ENCODE data around the gene SV2C. TPM values are rescaled to one million over a fixed set of nuclear protein-coding genes. Genes with fewer than 3 reads are reported as not detected.
"Not testable (repeated sequence)": the region's sequence is repeated elsewhere in the genome, so short reads cannot be mapped to it uniquely, and the experiment has no call there.

SV2C gene
- total RNA-seq, 1 donor: not detected

DNA sequence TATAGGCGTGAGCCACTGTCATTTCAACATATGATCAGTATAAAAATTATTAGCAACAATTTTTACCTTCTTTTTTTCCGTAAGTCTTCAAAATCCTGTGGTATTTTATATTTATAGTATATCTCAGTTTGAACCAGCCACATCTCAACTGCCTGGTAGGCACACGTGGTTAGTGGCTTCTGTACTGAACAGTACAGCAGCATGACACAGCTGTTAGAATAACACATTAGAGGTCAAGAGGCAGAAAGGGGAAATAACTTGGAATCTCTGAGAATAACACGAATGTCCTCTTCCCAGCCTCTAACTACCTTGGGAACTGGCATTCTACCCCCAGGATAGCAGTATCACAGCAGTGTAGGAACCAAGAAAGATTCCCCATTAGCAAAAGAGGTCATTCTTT is 211.4 kb downstream of the SV2C start:
- Histone ChIP-seq H3K27me3 (ENCODE audit: insufficient read depth, low read length) (no peaks in the 10 kb centered on the region), H3K27ac (ENCODE audit: low read depth, low read length) (no peak overlapping the region), H4K20me1 (ENCODE audit: insufficient read depth, low read length) (no peaks in the 10 kb centered on the region), H2AFZ (ENCODE audit: low read length) (no peak overlapping the region), H3K4me1 (ENCODE audit: insufficient read depth, low read length) (no peaks in the 10 kb centered on the region), H3K4me3 (ENCODE audit: insufficient read depth, low read length) (no peak overlapping the region), H3K4me2 (ENCODE audit: insufficient read depth, low read length) (no peak overlapping the region), H3K79me2 (ENCODE audit: insufficient read depth, low read length) (no peaks in the 10 kb centered on the region), H3K36me3 (ENCODE audit: insufficient read depth, low read length) (no peaks in the 10 kb centered on the region), H3K9me3 (ENCODE audit: low read depth, low read length) (no peaks in the 10 kb centered on the region)
- DNase-seq (ENCODE audit: insufficient read length, low spot score, missing footprints): no peak
- TF ChIP-seq, protein P1, sequence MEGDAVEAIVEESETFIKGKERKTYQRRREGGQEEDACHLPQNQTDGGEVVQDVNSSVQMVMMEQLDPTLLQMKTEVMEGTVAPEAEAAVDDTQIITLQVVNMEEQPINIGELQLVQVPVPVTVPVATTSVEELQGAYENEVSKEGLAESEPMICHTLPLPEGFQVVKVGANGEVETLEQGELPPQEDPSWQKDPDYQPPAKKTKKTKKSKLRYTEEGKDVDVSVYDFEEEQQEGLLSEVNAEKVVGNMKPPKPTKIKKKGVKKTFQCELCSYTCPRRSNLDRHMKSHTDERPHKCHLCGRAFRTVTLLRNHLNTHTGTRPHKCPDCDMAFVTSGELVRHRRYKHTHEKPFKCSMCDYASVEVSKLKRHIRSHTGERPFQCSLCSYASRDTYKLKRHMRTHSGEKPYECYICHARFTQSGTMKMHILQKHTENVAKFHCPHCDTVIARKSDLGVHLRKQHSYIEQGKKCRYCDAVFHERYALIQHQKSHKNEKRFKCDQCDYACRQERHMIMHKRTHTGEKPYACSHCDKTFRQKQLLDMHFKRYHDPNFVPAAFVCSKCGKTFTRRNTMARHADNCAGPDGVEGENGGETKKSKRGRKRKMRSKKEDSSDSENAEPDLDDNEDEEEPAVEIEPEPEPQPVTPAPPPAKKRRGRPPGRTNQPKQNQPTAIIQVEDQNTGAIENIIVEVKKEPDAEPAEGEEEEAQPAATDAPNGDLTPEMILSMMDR (IDR thresholded peaks at IDR 0.05; ENCODE audit: extremely low read depth, low read depth, low read length): no peak

DNA sequence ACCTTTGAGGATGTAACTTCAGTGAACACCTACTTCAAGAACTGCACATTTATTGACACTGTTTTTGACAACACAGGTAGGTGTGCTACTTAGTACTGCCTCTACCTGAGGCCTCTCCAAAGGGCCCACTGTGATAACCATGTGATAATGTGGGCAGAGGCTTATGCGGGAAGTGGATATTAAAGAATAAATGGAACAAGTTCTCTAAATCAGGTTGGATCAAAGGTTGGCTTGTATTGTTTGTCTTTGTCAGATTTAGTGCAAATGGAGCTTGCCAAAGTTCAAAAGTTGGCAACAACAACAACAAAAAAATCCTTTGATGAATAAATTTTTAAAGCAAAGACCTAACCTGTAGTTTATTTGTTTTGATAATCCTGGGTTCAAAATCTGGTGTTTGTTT is 215.7 kb downstream of the SV2C start:
- no peak overlapping the region for H2AFZ ChIP-seq (ENCODE audit: low read length)
- no peaks in the 10 kb centered on the region for H3K27me3 ChIP-seq (ENCODE audit: insufficient read depth, low read length)
- no peaks in the 10 kb centered on the region for H3K79me2 ChIP-seq (ENCODE audit: insufficient read depth, low read length)
- H3K9me3 ChIP-seq (ENCODE audit: low read depth, low read length): no peaks in the 10 kb centered on the region
- H3K27ac ChIP-seq (ENCODE audit: low read depth, low read length): no peak overlapping the region
- H3K4me3 ChIP-seq (ENCODE audit: insufficient read depth, low read length): no peak overlapping the region
- H4K20me1 ChIP-seq (ENCODE audit: insufficient read depth, low read length): no peaks in the 10 kb centered on the region
- DNase-seq (ENCODE audit: insufficient read length, low spot score, missing footprints): no peak
- no peak overlapping the region for H3K4me2 ChIP-seq (ENCODE audit: insufficient read depth, low read length)
- no peaks in the 10 kb centered on the region for H3K4me1 ChIP-seq (ENCODE audit: insufficient read depth, low read length)
- TF ChIP-seq, protein P1 (IDR thresholded peaks at IDR 0.05; ENCODE audit: extremely low read depth, low read depth, low read length): no peak
- H3K36me3 ChIP-seq (ENCODE audit: insufficient read depth, low read length): no peaks in the 10 kb centered on the region

DNA sequence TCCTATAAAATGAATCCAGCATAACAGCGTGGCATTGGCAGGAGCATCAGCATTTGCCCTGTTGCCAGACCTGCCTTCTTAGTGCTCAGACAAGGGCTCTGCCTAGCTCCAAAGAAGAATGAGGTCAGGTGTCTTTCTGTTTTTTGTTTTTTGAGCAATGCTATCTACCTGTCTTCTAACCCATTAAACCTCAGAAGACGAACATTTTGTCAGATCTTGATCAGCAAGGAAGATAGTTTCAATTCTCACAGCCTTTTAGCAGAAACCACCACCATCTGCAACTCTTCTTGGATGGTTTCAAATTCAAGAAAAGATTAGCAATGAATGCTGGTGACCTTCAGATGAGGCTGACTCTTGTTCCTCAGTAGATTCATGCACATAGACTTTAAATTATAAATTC is 216.4 kb downstream of the SV2C start:
- Histone ChIP-seq H3K4me2 (ENCODE audit: insufficient read depth, low read length) (no peak overlapping the region), H4K20me1 (ENCODE audit: insufficient read depth, low read length) (no peaks in the 10 kb centered on the region), H3K79me2 (ENCODE audit: insufficient read depth, low read length) (no peaks in the 10 kb centered on the region), H3K4me3 (ENCODE audit: insufficient read depth, low read length) (no peak overlapping the region), H3K36me3 (ENCODE audit: insufficient read depth, low read length) (no peaks in the 10 kb centered on the region), H3K4me1 (ENCODE audit: insufficient read depth, low read length) (no peaks in the 10 kb centered on the region), H2AFZ (ENCODE audit: low read length) (no peak overlapping the region), H3K9me3 (ENCODE audit: low read depth, low read length) (no peaks in the 10 kb centered on the region), H3K27ac (ENCODE audit: low read depth, low read length) (no peak overlapping the region), H3K27me3 (ENCODE audit: insufficient read depth, low read length) (no peaks in the 10 kb centered on the region)
- no peak for DNase-seq (ENCODE audit: insufficient read length, low spot score, missing footprints)
- TF ChIP-seq, protein P1 (IDR thresholded peaks at IDR 0.05; ENCODE audit: extremely low read depth, low read depth, low read length): no peak

DNA sequence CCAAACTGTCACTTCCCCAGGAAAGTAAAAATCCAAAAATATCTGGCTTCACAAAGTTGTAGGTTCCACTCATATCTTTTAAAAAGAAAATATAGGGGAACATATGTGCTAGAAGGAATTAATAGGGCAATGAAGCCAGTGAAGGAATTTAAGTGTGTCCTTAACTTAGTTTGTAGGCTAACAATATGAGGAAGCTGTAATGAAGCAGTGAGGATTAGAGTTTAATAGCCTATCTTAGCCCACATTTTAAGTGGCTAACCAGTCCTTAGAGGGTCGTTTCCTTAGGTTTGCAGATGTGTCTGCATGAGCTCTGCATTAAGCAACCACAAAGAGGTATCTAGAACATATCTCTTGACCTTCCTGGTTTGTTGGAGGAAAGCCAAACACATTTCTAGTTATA is 218.7 kb downstream of the SV2C start:
- not testable (repeated sequence) for DNase-seq (ENCODE audit: insufficient read length, low spot score, missing footprints); H3K4me2 ChIP-seq (ENCODE audit: insufficient read depth, low read length); H3K4me3 ChIP-seq (ENCODE audit: insufficient read depth, low read length)

DNA sequence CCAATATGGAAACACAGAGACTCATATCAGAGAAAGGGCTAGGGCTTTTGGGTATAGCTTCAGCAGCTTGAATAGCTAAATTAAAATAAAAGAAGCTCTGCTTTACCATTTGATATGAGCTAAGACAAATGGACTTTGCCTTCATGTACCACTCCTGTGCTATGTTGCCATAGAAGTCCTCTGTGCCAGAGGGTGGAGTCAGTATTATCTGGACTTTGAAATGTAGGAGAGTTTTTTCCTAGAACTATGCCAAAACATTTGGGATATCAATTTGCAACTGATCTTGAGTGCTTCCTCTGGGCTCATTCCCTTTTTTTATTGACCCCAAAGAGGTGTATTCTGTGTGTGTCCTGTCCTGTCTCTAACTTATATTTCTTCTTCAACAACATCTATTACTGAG is 219.5 kb downstream of the SV2C start:
- DNase-seq (ENCODE audit: insufficient read length, low spot score, missing footprints); H3K27me3 ChIP-seq (ENCODE audit: insufficient read depth, low read length); H3K36me3 ChIP-seq (ENCODE audit: insufficient read depth, low read length); H3K9me3 ChIP-seq (ENCODE audit: low read depth, low read length); H3K4me1 ChIP-seq (ENCODE audit: insufficient read depth, low read length); H3K4me2 ChIP-seq (ENCODE audit: insufficient read depth, low read length); H3K27ac ChIP-seq (ENCODE audit: low read depth, low read length); H4K20me1 ChIP-seq (ENCODE audit: insufficient read depth, low read length); H3K79me2 ChIP-seq (ENCODE audit: insufficient read depth, low read length); H2AFZ ChIP-seq (ENCODE audit: low read length); H3K4me3 ChIP-seq (ENCODE audit: insufficient read depth, low read length): not testable (repeated sequence)

More for the DNA sequence above, 218.7 kb downstream of the SV2C start:
- H3K27me3 ChIP-seq (ENCODE audit: insufficient read depth, low read length); H3K9me3 ChIP-seq (ENCODE audit: low read depth, low read length); H3K36me3 ChIP-seq (ENCODE audit: insufficient read depth, low read length); H3K4me1 ChIP-seq (ENCODE audit: insufficient read depth, low read length); H4K20me1 ChIP-seq (ENCODE audit: insufficient read depth, low read length); H2AFZ ChIP-seq (ENCODE audit: low read length); H3K27ac ChIP-seq (ENCODE audit: low read depth, low read length); H3K79me2 ChIP-seq (ENCODE audit: insufficient read depth, low read length): not testable (repeated sequence)
